ENCODE measurements around the gene OR9Q1.

OR9Q1 gene

DNA sequence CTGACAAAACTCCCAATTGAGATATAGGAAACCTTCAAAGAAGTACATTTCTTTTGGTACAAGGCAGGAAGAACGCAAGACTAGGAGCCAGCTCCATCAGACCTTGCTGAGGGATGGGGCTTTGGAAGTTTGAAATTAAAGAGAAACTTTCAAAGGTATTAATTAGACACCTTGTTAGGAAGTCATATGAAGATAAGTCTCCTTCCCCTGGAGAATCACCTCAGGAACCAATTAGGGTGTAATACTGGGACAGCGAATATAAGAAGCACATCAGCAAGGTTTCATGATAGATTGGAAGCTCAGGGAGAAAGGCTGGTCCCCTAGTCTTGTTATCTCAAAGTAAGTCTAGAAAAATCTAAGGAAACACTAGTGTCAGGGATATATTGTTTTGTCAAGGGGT is 165.1 kb downstream of the OR9Q1 start, which contains the start of gene OR9Q2:
OR9Q2 (plus strand) TSS at position 301 of the 400 bp plus-strand sequence. CDS start 1,421 bp downstream, outside the sequence.
- Histone ChIP-seq H3K36me3 (ENCODE audit: insufficient read depth, low read length) (no peaks in the 10 kb centered on the region), H3K9me2 (replicated peaks; ENCODE audit: low read depth, low read length) (no peaks in the 10 kb centered on the region), H4K20me1 (ENCODE audit: insufficient read depth, low read length, poor library complexity, severe bottlenecking) (no peaks in the 10 kb centered on the region), H3F3A (ENCODE audit: low read depth) (no peaks in the 10 kb centered on the region), H2AFZ (ENCODE audit: low read length) (no peak within 1 kb of the TSS), H3K27me3 (ENCODE audit: insufficient read depth, low read length, poor library complexity, severe bottlenecking) (no peaks in the 10 kb centered on the region), H3K79me2 (ENCODE audit: insufficient read depth, low read length) (no peaks in the 10 kb centered on the region), H3K9me3 (ENCODE audit: insufficient read depth, low read depth, low read length) (no peaks in the 10 kb centered on the region), H3K9ac (ENCODE audit: low read depth, low read length, poor library complexity, severe bottlenecking) (no peak within 1 kb of the TSS), H3K4me2 (ENCODE audit: low read depth, low read length, poor library complexity, severe bottlenecking) (no peak within 1 kb of the TSS), H3K4me1 (ENCODE audit: insufficient read depth, low read length, poor library complexity, severe bottlenecking) (no peaks in the 10 kb centered on the region), H3K4me3 (ENCODE audit: low read length, poor library complexity, severe bottlenecking) (no peak within 1 kb of the TSS)
- TF ChIP-seq CTCF (conservative IDR thresholded peaks at IDR 0.05; ENCODE audit: low read length) = no peak
- TF ChIP-seq EZH2phosphoT487 (IDR thresholded peaks at IDR 0.05; ENCODE audit: borderline replicate concordance) = no peak

GRCh38 chr11:58192229-58192628 is 168.5 kb downstream of the OR9Q1 start:
- Histone ChIP-seq H3K4me3 (ENCODE audit: low read length, poor library complexity, severe bottlenecking) (no peak overlapping the region), H3K9me2 (replicated peaks; ENCODE audit: low read depth, low read length) (no peaks in the 10 kb centered on the region), H3K36me3 (ENCODE audit: insufficient read depth, low read length) (no peaks in the 10 kb centered on the region), H3K79me2 (ENCODE audit: insufficient read depth, low read length) (no peaks in the 10 kb centered on the region), H3K9me3 (ENCODE audit: insufficient read depth, low read depth, low read length) (no peaks in the 10 kb centered on the region), H3K4me1 (ENCODE audit: insufficient read depth, low read length, poor library complexity, severe bottlenecking) (no peaks in the 10 kb centered on the region), H3K9ac (ENCODE audit: low read depth, low read length, poor library complexity, severe bottlenecking) (no peak overlapping the region), H3F3A (ENCODE audit: low read depth) (no peaks in the 10 kb centered on the region), H3K4me2 (ENCODE audit: low read depth, low read length, poor library complexity, severe bottlenecking) (no peak overlapping the region), H2AFZ (ENCODE audit: low read length) (no peak overlapping the region), H4K20me1 (ENCODE audit: insufficient read depth, low read length, poor library complexity, severe bottlenecking) (no peaks in the 10 kb centered on the region), H3K27me3 (ENCODE audit: insufficient read depth, low read length, poor library complexity, severe bottlenecking) (no peaks in the 10 kb centered on the region)
- no peak for TF ChIP-seq EZH2phosphoT487 (IDR thresholded peaks at IDR 0.05; ENCODE audit: borderline replicate concordance)
- TF ChIP-seq CTCF (conservative IDR thresholded peaks at IDR 0.05; ENCODE audit: low read length) = no peak

- Histone ChIP-seq H3K79me2 (ENCODE audit: insufficient read depth, low read length) (no peaks in the 10 kb centered on the region), H3K27me3 (ENCODE audit: insufficient read depth, low read length, poor library complexity, severe bottlenecking) (no peaks in the 10 kb centered on the region), H3K4me2 (ENCODE audit: low read depth, low read length, poor library complexity, severe bottlenecking) (no peak overlapping the region), H3K9me3 (ENCODE audit: insufficient read depth, low read depth, low read length) (peaks cover 4% of the 10 kb centered on the region), H3K9me2 (replicated peaks; ENCODE audit: low read depth, low read length) (no peaks in the 10 kb centered on the region), H4K20me1 (ENCODE audit: insufficient read depth, low read length, poor library complexity, severe bottlenecking) (no peaks in the 10 kb centered on the region), H3K36me3 (ENCODE audit: insufficient read depth, low read length) (no peaks in the 10 kb centered on the region), H3F3A (ENCODE audit: low read depth) (no peaks in the 10 kb centered on the region), H3K4me3 (ENCODE audit: low read length, poor library complexity, severe bottlenecking) (no peak overlapping the region), H3K4me1 (ENCODE audit: insufficient read depth, low read length, poor library complexity, severe bottlenecking) (no peaks in the 10 kb centered on the region), H2AFZ (ENCODE audit: low read length) (no peak overlapping the region), H3K9ac (ENCODE audit: low read depth, low read length, poor library complexity, severe bottlenecking) (no peak overlapping the region)
- TF ChIP-seq CTCF (conservative IDR thresholded peaks at IDR 0.05; ENCODE audit: low read length) (no peak), EZH2phosphoT487 (IDR thresholded peaks at IDR 0.05; ENCODE audit: borderline replicate concordance) (no peak)
Measured at GRCh38 chr11:58193391-58193790, 169.7 kb downstream of the OR9Q1 start.

Data from Loucy (cell line).